ENCODE data around the gene RRM2.

RRM2 gene

DNA sequence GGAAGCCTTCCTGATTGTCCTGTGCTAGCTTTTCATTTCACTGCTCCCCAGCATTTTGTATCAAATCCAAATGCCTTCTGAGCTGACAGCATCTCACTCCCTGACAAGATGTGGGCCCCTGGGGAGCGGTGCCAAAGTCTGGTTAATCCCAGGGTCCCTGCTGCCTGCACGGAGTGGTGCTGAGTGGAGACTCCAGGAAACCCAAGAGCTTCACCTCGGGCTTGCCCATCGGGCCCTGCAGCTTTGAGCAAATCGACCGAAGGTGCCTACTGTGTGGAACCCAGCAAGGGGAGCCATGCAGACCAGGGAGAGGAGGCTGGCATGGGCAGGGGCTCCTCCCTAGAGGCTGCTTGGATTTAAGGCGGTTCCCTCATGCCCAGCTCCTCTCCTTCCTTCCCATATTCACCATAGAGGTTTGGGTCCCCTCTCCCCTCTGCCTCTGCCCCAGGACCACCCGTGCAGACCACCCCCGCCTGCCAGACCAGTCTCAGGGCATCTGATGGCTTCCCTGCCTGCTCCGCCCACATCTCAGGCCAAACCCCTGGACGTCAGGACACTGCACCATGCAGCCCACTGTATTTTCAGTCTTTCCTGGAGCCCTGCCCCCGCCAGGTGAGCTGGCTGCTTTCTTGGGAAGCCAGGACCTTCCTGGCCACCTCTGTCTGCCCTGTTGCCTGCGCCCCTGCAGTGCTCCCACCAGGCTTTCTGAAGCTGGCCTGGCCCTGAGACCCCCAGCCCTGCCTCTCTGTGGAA, 37.8 kb downstream of the RRM2 start:
- DNase-seq, result no peak

DNA sequence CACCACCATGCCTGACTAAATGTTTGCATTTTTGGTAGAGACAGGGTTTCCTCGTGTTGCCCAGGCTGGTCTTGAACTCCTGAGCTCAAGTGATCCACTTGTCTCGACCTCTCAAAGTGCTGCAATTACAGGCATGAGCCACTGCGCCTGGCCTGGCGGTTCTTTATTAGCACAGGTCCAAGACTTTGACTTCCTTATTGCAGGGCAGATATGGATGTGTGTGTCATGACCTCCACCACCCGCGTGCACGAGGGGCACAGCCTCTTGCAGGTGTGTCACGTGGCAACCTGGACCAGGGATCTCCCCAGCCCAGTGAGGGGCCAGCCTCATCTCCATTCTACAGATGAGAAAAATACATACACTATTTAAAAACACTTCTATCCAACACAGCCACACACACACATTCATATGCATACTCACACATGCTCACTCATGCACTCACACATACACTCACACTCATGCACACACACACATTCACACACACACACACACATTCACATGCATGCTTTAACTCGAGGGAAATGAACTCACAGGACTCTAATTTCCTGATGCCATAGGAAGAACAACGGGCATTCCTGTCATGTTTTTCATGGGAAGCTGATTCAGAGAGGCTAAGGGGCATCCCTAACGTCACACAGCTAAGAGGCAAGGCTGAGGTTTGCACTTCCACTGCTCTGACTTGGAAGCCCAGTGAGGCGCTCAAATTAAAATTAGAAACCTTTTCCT, 38.8 kb downstream of the RRM2 start:
- DNase-seq, result no peak

DNA sequence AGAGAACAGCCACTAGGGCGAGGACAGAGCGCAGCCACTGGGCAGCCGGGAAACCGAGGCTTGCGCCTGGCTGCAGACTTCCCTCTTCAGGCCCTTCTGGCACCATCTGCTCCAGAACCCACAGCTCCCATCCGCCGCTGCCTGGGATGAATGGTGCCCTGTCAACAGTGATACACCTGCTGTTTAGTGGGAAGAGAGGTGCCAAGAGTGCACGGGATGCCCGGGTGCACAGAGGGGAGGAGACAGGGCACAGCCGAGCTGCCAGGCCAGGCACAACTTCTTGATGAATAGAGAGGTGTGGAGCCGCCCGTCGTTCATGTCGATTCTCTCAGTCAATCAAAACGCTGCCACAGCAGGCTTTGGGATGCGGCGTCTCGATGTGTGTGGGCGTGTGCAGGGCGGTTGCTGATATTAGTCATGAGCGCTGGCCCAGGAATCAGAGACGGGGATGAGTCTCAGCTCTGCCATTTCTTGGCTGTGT, 39.5 kb downstream of the RRM2 start:
- DNase-seq, result peak; percentile 92

DNA sequence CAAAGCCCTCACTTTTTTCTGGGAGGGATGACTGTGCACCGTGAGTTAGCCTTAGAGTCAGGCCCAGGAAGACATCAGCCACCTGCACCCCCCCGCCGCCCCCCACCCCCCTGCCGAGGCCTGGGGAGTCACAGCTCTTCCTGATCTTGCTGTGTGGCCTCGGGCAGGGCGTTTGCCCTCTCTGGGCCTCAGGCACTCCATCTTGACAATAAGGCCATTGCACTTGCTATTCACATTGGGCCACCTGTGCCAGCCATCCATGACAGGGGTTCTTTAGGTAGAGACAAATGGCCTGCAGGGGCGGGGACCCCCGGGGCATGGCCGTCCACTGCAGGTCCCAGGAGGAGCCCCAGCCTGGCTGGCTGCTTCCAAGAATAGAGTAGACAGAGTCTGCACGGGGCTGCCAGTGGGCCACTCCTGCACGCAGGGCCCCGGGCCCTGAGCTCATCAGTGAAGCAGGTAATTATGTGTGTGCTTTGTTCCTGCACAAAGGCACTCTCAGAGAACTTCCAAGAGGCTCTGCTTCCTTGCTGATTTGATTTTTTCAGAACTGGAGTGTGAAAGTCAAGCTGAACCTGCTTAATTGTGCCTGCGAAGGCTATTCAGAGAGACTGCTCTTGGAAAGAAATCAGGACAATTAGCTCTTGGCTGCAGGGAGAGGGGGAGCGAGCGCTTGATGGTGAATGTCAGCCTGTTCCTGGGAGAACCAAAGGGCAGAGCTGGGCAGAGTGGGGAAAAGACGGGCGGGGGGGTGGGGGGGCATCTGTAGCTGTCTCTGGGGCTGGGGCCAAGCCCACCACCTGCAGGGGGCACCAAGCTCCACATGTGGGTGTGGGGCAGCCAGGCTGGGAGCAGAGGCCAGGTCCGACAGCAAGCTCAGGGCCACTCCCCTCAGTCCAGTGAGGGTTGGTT, 40.3 kb downstream of the RRM2 start:
- DNase-seq, result peak; percentile 50

DNA sequence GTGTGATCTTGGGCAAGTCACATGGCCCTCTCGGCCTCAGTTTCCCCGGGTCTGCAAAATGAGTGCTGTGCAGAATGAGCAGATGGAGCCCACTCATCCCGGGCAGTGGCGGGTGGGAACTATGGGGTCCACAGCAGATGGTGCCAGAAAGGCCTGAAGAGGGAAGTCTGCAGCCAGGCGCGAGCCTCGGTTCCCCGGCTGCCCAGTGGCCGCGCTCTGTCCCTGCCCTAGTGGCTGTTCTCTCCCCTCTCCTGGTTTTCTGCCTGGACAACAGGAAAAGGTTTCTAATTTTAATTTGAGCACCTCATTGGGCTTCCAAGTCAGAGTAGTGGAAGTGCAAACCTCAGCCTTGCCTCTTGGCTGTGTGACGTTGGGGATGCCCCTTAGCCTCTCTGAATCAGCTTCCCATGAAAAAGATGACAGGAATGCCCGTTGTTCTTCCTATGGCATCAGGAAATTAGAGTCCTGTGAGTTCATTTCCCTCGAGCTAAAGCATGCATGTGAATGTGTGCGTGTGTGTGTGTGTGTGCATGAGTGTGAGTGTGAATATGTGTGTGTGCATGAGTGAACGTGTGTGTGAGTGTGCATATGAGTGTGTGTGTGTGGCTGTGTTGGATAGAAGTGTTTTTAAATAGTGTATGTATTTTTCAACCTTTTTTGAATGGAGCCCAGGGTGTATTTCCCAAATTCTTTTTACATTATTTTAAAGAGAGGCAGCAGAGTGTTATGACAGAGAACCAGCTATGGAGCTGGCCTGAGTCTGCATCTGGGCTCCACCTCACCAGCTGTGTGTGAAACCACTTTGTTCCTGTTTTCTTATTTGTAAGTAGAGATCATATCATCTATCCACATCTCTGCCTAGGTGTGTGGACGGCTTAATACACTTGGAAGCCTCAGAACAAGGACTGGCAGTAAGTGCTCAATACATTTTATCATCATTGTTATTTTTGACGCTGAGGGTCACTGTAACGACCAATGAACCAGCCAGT, 41.3 kb downstream of the RRM2 start:
- peak; percentile 32 for DNase-seq

DNA sequence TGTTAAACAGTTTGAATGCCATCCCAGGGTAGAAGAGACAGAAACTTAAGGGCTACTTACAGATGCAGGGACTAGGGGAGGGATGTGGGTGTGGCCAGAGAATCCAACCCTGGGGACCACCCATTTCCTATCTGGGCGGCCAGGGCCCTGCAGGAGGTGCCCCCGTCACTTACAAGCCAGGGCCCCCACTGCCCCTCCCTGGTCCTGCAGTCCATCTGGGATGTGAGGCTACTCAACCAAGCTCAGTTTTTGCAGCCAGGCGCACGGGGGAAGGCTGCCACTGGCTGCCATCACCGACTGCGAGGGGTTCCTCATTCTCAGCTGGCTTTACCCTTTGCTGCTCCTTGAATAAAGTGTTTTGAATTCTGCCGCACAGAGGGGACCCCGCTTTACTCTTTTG, 42.1 kb downstream of the RRM2 start:
- no peak for DNase-seq

DNA sequence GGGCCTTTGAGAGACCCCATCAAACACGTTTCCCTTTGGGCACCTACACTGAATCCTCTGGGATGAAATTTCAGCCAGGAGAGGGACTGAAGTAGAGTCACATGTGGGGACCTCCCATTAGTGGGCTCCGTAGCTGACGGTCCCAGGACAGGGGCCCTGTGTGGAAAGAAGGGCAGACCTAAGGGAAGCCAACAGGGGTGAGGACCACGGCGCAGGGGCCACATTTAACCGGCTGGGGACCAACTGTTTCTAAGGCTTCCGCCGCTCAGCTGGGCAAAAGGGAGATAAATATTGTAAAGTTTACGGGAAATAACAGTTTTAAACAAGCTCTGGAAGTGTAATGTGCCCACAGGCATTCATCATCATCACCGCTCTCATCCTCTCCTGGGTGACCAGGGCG, 42.7 kb downstream of the RRM2 start:
- no peak for DNase-seq

DNA sequence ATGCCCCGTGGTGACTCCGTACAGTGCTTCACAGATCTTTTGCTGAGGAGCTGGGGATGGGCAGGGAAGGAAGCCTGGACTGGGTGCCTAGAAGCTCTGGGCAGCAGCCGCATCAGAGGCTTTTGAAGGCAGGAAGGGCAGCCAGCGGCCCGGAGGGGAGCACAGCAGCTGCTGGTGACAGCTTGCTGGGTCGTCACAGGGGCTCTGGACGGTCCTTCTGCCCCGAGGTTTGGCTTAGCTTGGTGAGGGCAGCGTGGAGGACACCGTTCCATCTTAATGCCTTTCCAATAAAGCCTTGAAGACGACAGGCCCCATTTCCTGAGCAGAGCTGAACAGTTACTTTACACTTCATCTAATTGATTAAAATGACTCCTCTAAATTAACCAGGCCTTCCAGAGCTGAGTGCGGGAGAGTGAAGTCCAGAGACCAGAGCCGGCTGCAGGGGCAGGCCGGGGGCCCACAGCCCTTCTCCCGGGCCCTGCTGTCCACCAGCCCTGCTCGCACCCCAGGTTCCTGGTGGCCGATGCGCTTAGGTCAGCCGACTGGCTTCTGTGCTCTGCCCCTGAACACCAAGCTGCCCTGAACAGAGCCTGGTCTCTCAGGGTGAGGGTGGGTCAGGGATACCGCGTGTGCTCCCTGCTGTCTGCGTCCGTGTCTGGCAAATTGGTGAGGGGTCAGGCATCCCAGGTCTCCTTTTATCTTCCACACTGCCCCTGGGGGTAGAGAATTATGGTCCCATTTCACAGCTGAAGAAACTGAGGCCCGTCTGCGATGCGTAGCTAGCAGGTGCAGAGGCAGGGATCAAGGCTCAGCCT, 43.5 kb downstream of the RRM2 start:
- DNase-seq, result no peak

DNA sequence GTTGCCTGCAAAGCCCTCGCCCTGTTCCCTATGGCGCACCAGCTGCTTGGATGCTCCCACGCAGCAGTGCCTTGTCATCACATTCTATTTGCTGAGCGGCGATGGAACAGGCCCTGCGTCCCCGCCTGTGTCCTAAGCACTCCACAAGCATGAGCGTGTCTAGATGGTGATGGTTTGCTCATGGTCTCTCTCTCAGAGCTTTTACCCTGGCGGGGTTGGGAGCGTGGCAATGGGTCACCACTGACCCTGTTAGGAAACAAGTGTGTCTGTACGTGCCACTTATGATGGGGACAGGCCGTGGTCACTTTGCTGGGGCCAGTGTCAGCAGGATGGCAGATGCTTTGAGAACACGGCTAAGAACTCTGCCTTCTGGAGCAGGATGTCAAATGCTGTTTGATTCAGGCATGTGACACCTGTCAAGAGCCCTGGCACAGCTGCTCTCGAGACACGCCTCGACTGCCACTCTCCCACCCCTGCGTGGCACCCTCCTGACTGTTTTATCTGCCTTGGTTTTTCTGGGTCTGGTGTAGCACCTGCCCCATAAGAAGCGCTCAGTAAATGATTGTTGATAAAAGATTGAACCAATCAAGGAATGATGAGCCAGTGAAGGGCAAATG, 44.2 kb downstream of the RRM2 start:
- peak; percentile 62 for DNase-seq

DNA sequence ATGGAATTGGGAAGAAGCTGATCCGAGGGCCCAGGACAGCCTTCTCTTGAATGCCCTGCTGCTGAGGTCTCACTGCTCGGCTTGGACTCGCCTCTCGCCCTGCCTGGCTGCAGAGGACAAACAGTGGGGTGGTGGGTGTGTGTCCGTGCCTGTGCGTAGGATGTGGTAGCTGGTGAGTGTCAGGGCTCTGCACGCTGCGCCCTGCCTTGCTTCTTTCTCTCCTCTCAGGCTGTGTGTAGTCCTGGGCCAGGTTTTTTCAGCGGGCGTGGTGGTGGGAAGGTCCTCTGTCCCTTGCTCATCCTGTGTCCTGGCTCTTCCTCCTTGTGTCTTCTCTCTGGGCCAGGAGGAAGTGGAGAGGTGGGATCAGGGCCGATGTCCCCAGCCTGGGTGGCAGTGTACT, 44.8 kb downstream of the RRM2 start:
- no peak for DNase-seq

DNA sequence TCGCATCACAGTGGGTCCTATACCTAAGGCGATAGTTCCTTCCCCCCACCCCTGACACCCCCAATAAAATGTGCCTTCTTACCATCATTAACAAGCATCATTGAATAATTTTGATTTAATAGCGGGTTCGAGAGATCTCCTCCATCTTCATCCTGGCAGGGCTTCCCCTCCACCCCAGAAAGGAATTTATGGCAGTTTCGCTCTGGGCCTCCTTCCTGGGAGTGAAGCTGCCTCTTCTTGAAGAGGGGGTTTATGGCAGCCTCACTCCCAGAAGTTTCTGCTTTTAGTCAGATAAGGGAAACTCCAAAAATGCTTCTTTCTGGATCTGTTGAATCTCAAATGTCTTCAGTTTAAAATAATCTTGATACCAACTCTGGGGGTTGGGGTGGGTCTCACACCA, 45.7 kb downstream of the RRM2 start:
- no peak for DNase-seq

DNA sequence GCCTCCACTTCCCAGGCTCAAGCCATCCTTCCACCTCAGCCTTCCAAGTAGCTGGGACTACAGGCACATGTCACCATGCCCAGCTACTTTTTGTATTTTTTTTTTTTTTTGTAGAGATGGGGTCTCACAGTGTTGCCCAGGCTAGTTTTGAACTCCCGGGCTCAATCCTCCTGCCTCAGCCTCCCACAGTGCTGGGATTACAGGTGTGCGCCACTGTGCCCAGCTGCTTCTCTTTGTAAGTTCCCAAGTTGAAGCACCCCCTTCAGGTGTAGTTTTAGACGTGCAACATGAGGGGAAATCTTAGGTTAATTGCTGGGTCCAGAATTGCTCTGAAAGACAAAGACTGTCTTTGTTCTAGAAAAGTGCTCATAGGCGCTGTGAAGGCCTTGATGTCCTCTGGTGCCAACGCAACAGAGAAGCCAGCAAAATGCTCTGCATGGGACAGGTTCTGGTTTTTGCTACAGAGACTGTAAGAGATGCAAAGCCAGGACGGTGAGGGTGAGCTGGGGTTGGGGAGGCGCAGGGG, 46.6 kb downstream of the RRM2 start:
- no peak for DNase-seq

DNA sequence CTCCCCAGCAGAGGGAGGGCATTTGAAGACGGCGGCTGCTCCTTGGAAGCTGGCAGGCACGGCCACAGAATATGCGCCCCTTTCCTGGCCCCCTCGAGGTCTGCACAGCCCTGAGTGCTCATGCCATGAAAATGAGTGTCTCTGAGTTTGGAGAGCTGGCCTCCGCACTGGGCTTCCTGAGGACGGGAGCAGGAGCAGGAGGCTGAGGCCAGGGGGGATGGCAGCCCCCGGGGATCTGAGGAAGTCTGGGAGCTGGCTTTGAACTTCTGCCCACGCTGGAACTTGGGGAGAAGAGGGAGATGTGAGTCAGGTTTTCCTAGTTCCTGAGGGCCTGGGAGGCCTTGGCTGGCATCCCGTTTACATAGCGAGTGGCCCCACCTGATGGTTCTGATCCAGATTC, 47.0 kb downstream of the RRM2 start:
- no peak for DNase-seq

DNA sequence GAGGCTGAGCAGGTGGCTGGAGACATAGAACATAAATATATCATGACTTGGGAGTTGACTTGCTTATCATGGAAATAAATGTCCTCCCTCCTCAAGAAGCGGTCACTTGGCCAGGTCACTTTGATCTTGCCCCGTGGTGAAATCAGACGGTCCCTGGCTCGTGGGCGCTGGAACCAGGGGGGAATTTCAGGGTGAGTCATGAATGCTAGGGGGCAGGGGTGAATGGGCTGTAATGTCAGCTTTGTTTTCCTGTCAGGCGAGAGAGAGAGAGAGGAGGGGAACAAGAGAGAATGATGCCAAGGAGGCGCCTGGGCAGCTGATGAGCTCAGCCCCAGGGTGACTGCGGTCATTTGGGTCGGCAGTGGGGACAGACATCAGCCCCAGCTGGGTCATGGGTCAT, 47.7 kb downstream of the RRM2 start:
- DNase-seq, result no peak

DNA sequence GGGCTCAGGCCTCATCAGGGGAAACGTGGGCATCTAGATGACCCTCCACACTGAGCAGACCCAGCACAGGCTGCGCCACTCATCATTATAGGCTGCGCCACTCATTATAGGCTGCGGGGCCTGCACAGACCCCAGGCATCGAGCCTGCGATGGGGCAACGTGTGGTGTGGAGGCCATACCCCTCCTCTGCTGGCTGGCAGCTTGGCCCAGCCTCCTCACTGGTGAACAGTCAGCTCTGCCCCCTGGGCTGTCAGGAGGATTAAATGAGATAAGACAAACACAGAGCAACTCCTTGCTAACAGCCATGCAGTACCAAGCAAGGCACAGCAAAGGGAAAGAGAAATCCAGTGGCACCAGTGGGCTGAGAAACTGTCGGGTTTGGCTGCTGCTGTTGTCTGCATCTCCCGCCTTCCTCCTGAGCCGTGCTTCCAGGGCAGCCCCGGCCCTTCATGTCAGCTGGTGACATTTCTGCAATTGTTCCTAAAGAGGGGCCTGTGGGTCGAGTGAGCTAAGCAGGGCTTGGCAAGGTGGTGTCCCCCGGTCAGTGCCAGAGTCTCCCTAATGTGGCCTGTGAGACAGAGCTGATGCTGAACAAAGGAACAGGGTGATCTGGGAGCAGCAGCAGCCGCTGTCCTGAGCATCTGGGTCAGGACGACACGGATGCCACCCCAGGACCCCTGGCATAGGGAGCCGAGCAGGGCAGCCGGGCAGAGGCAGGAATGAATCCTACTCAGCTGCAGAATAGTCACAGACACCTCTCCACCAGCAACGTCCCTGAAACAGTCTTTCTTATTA, 48.7 kb downstream of the RRM2 start:
- no peak for DNase-seq

DNA sequence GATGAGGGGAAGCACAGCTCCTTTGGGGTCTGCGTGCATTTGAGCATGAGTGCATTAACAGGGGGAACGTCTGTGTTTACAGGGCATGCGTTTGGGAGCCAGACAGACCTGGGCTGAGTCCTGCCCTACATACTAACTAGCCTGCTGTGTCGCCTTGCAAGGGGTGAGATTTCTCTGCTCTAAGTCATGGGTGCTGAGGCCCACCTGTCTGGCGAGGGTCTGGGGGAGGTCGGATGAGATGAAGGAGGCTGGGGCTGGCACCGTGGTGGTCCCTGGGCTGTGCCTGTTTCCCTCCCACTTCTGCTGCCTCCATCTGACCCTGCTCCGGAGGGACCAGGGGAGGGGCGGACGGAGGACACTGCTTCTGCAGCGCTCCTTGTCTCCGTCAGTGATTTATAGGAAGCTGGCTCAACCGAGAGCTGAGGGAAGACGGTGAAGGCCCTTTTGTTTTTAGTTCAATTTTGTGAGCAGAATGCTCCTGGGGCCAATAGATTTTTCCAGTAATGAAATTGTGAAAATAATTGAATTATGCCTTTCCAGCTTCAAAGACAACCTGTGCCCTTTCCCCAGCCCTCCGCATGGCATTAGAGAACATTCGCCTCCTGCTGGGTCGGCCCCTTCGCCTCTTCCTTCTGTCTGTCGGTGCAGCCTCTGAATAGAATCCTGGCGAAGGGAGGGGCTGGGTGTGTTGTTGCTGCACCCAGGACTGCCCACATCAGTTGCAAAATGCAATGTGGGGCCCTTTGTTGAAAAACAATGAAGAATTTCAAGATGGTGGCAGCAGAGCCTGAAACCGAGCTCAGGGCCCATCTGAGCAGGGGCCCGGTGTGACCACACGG, 49.7 kb downstream of the RRM2 start:
- DNase-seq, result no peak

DNA sequence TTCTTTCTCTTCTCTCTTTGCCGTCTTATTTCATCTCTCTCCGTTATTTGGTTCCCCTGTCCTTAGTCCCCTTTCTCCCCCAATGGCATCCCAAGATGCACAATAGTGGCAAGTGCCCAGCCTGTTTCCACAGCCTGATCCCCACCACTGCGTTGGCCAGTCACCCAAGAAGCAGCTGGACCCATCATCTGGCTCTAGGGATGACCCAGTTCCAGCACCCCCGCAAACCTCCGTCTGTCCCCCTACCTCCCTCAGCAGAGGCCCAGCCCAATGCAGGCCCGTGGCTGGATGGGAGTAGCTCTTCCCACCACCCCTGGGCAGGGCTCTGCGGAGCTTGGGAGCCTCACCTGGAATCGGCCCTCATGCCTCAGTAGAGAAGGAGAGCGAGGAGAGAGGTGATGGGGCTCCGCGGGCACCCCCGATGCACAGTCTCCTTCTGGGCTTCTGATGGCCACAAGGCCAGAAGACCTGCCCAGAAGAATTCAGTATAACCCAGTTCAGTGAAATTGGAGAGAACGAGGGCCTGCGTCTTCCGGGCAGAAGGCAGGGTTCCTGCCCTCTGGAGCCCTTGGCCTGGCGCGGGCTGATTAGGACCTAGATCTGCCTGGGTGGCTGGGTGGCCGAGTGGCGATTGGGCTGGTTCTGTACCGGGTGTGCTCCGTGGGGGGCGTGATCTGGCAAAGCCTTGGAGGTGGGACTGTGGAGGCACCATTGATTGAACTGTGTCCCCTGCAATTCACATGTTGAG, 50.9 kb downstream of the RRM2 start:
- no peak for DNase-seq

DNA sequence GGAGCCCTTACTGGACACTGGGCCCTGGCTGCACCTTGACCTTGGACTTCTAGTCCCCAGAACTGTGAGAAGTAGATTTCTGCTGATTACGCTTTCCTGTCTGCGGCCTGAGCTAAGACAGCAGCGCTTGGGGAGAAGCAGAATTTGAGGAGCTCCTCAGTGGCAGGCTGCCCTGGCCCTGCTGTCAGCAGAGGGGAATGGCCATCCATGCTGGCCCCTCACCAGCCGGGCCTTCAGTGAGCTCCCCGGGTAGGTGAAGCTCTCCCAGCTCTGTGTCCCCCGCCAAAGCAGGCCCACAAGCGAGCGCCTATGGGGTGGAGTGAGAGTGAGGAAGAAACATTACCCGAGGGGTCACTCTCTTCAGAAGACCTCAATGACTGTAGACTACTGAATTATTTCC, 51.6 kb downstream of the RRM2 start:
- no peak for DNase-seq
